PC-3 (cell line): Measurements from ENCODE around the gene MAZ.
"Not testable (repeated sequence)": the region's sequence is repeated elsewhere in the genome, so short reads cannot be mapped to it uniquely, and the experiment has no call there.

Experiments
- EZH2phosphoT487 ChIP-seq: fragments of 300-600 bp; sonication (generic); IDR thresholded peaks from 2 replicates; pipeline ENCODE4 v1.6.1; 2018; ENCODE audit warnings: mild to moderate bottlenecking, antibody characterized with exemption, low read length, borderline replicate concordance
- TF ChIP-seq, protein P1 (sequence below): fragments of 300-600 bp; sonication (generic); conservative IDR thresholded peaks from 2 replicates; pipeline ENCODE4 v1.5.1; 2017; ENCODE audit warnings: antibody characterized with exemption, low read depth, mild to moderate bottlenecking, low read length

DNA sequence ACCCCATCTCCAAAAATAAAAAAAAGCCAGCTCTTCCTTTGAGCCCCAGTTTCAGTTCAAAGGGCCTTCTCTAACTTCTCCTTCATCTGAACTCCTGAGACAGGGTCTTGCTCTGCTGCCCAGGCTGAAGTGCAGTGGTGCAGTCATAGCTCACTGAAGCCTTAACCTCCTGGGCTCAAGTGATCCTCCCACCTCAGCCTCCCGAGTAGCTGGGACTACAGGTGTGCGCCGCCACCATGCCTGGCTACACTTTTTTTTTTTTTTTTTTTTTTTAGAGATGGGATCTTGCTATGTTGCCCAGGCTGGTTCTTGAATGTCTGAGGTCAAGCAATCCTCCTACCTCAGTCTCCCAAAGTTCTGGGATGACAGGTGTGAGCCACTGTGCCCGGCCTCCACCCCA is 26.9 kb downstream of the MAZ start:
- TF ChIP-seq, protein P1, sequence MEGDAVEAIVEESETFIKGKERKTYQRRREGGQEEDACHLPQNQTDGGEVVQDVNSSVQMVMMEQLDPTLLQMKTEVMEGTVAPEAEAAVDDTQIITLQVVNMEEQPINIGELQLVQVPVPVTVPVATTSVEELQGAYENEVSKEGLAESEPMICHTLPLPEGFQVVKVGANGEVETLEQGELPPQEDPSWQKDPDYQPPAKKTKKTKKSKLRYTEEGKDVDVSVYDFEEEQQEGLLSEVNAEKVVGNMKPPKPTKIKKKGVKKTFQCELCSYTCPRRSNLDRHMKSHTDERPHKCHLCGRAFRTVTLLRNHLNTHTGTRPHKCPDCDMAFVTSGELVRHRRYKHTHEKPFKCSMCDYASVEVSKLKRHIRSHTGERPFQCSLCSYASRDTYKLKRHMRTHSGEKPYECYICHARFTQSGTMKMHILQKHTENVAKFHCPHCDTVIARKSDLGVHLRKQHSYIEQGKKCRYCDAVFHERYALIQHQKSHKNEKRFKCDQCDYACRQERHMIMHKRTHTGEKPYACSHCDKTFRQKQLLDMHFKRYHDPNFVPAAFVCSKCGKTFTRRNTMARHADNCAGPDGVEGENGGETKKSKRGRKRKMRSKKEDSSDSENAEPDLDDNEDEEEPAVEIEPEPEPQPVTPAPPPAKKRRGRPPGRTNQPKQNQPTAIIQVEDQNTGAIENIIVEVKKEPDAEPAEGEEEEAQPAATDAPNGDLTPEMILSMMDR = not testable (repeated sequence)
- not testable (repeated sequence) for TF ChIP-seq EZH2phosphoT487
